ENCODE results near the gene RAB27B. TPM values are rescaled to one million over a fixed set of nuclear protein-coding genes. Genes with fewer than 3 reads are reported as not detected.

Gene RAB27B
- total RNA-seq, 1 experiment from 2014 or later, result 9.9 TPM

DNA sequence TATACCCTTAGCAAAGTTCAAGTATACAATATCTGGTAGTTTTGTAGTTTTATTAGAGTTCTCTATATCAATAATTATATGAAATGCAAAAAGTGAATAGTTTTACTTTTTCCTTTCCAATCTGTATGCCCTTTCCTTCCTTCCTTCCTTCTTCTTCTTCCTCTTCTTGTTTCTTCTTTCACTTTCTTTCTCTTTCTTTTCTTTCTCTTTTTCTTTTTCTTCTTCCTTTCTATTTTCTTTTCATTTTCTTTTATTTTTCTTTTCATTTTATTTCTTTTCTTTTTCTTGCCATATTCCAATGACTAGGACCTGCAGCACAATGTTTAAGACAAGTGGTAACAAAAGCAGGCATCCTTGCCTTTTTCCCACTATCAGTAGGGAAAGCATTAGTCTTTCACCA, 71.2 kb downstream of the RAB27B start:
- CTCF ChIA-PET, result no interaction called here
- H3K4me3 ChIP-seq, result no peak overlapping the region

DNA sequence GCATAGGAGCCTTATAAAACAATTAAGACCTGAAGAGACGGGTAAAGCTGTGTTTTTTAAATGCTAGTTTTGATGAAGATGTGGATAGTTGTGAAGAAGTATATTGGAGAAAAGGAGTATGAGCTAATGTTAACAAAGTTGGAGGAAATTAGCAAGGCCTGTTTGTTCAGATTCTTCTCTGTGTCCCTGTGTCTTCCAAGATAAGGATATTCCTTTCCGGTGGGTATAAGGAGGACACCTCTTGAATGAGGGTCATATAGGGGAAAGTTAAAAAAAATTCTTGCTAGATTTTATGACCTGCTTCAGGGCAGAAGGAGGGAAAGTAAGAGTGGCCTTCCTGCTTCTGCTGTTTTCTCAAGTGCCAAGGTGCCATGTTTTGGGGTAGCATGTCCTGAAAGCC, 72.0 kb downstream of the RAB27B start:
- H3K36me3 ChIP-seq (ENCODE audit: low read depth), result no peaks in the 10 kb centered on the region
- TF ChIP-seq EZH2 (IDR thresholded peaks at IDR 0.05; ENCODE audit: low read depth), result no peak
- TF ChIP-seq, protein P1, sequence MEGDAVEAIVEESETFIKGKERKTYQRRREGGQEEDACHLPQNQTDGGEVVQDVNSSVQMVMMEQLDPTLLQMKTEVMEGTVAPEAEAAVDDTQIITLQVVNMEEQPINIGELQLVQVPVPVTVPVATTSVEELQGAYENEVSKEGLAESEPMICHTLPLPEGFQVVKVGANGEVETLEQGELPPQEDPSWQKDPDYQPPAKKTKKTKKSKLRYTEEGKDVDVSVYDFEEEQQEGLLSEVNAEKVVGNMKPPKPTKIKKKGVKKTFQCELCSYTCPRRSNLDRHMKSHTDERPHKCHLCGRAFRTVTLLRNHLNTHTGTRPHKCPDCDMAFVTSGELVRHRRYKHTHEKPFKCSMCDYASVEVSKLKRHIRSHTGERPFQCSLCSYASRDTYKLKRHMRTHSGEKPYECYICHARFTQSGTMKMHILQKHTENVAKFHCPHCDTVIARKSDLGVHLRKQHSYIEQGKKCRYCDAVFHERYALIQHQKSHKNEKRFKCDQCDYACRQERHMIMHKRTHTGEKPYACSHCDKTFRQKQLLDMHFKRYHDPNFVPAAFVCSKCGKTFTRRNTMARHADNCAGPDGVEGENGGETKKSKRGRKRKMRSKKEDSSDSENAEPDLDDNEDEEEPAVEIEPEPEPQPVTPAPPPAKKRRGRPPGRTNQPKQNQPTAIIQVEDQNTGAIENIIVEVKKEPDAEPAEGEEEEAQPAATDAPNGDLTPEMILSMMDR (conservative IDR thresholded peaks at IDR 0.05), result no peak
- no peaks in the 10 kb centered on the region for H3K79me2 ChIP-seq (ENCODE audit: low read depth)
- H3K9me2 ChIP-seq (ENCODE audit: insufficient read depth), result no peaks in the 10 kb centered on the region; the same call in 1 of the 2 replicates
- no peaks in the 10 kb centered on the region for H3K4me1 ChIP-seq (replicated peaks; ENCODE audit: insufficient read depth)
- H4K20me1 ChIP-seq (ENCODE audit: insufficient read depth), result no peaks in the 10 kb centered on the region
- intact Hi-C loops (cut with micrococcal nuclease; ENCODE audit: unreplicated experiment), result no loop called here
- ChIA-PET CTCF (no interaction called here), POLR2A (ENCODE audit: unreplicated experiment) (no interaction called here)
- H3K4me2 ChIP-seq, result no peak overlapping the region
- H3F3A ChIP-seq (ENCODE audit: insufficient read depth, low read depth), result no peaks in the 10 kb centered on the region; the same call in 1 of the 2 replicates
- H3K27me3 ChIP-seq (ENCODE audit: insufficient read depth, low read depth), result no peaks in the 10 kb centered on the region
- H3K4me3 ChIP-seq, result no peak overlapping the region
- no peak for DNase-seq
- H3K27ac ChIP-seq, result no peak overlapping the region
- BruUV-seq (replicated peaks), result no TSS peak
- no peaks in the 10 kb centered on the region for H3K9me3 ChIP-seq (ENCODE audit: insufficient read depth, low read depth)
- H2AFZ ChIP-seq, result no peak overlapping the region

More for the DNA sequence above, 71.2 kb downstream of the RAB27B start:
- no peaks in the 10 kb centered on the region for H4K20me1 ChIP-seq (ENCODE audit: insufficient read depth)
- H3K4me1 ChIP-seq (replicated peaks; ENCODE audit: insufficient read depth), result no peaks in the 10 kb centered on the region
- H3K9me3 ChIP-seq (ENCODE audit: insufficient read depth, low read depth), result no peaks in the 10 kb centered on the region
- H3F3A ChIP-seq (ENCODE audit: insufficient read depth, low read depth), result no peaks in the 10 kb centered on the region; the same call in 1 of the 2 replicates
- no peaks in the 10 kb centered on the region for H3K79me2 ChIP-seq (ENCODE audit: low read depth)
- no peak overlapping the region for H2AFZ ChIP-seq
- TF ChIP-seq, protein P1 (conservative IDR thresholded peaks at IDR 0.05), result no peak
- no peak for TF ChIP-seq EZH2 (IDR thresholded peaks at IDR 0.05; ENCODE audit: low read depth)
- no TSS peak for BruUV-seq (replicated peaks)
- intact Hi-C loops (cut with micrococcal nuclease; ENCODE audit: unreplicated experiment), result no loop called here
- POLR2A ChIA-PET (ENCODE audit: unreplicated experiment), result no interaction called here
- no peak for DNase-seq
- no peak overlapping the region for H3K4me2 ChIP-seq
- H3K27ac ChIP-seq, result no peak overlapping the region
- no peaks in the 10 kb centered on the region; the same call in 1 of the 2 replicates for H3K9me2 ChIP-seq (ENCODE audit: insufficient read depth)
- no peaks in the 10 kb centered on the region for H3K36me3 ChIP-seq (ENCODE audit: low read depth)
- no peaks in the 10 kb centered on the region for H3K27me3 ChIP-seq (ENCODE audit: insufficient read depth, low read depth)

DNA sequence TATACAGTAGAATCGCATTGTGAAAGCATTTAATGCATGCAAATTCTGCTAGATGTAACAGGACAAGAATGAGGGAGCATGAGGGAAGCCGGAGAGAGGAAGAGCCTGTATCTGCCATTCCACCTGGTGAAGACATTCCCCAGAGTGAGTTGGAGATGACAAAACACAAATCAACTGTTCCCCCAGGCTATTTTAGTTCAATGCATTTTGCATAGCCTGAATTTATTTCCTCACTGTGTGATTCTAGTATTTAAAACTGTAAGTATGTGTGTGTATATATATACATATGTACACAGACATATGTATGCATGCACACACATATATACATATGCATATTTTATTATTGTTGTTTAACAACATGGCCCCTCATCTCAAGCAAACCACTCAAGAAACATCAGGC, 76.3 kb downstream of the RAB27B start:
- no peaks in the 10 kb centered on the region for H3K79me2 ChIP-seq (ENCODE audit: low read depth)
- no peaks in the 10 kb centered on the region for H3F3A ChIP-seq (ENCODE audit: insufficient read depth, low read depth)
- no peak overlapping the region for H3K4me3 ChIP-seq
- TF ChIP-seq, protein P1 (conservative IDR thresholded peaks at IDR 0.05), result no peak
- TF ChIP-seq EZH2 (IDR thresholded peaks at IDR 0.05; ENCODE audit: low read depth), result no peak
- H2AFZ ChIP-seq, result no peak overlapping the region
- H3K27ac ChIP-seq, result no peak overlapping the region
- no peaks in the 10 kb centered on the region for H3K4me1 ChIP-seq (replicated peaks; ENCODE audit: insufficient read depth)
- H3K9me2 ChIP-seq (ENCODE audit: insufficient read depth), result no peaks in the 10 kb centered on the region; the same call in 1 of the 2 replicates
- H4K20me1 ChIP-seq (ENCODE audit: insufficient read depth), result no peaks in the 10 kb centered on the region
- no peak overlapping the region for H3K4me2 ChIP-seq
- POLR2A ChIA-PET (ENCODE audit: unreplicated experiment), result no interaction called here
- no peaks in the 10 kb centered on the region for H3K27me3 ChIP-seq (ENCODE audit: insufficient read depth, low read depth)
- CTCF ChIA-PET, result no interaction called here
- H3K36me3 ChIP-seq (ENCODE audit: low read depth), result no peaks in the 10 kb centered on the region
- H3K9me3 ChIP-seq (ENCODE audit: insufficient read depth, low read depth), result no peaks in the 10 kb centered on the region
- no peak for DNase-seq
- intact Hi-C loops (cut with micrococcal nuclease; ENCODE audit: unreplicated experiment), result no loop called here
- no TSS peak for BruUV-seq (replicated peaks)

All from PC-9 (cell line).